Neural progenitor cell (in vitro differentiated cells): ENCODE data around the gene KRT35.

Experiments
- CTCF ChIP-seq: fragments of 200-600 bp; sonication (generic); IDR thresholded peaks from 2 replicates; pipeline ENCODE4 v1.5.1; 2017; ENCODE audit warnings: antibody characterized with exemption, mild to moderate bottlenecking
- EZH2 ChIP-seq: fragments of 200-600 bp; sonication (generic); IDR thresholded peaks from 2 replicates; pipeline ENCODE4 v1.6.1; 2017; ENCODE audit warnings: antibody characterized with exemption, mild to moderate bottlenecking, moderate library complexity

GRCh38 chr17:41530062-41531048 lies 49.4 kb upstream of the KRT35 start:
- TF ChIP-seq CTCF (no peak), EZH2 (no peak)
